Adrenal gland (tissue), 5 donors: ENCODE results near the gene HELT.

ENCODE experiments used
- CTCF ChIP-seq, 6 experiments: fragments of 450-650 bp in 4 of 6; fragments of 200-600 bp in 2 of 6; sonication (generic) in 1 of 6; IDR thresholded peaks; 1 replicate in 5 of 6; 2 replicates in 1 of 6; pipeline versions ENCODE4 v1.5.1 to v1.8.0; 2016 to 2021; ENCODE audit warnings: antibody characterized with exemption in 6 of 6, mild to moderate bottlenecking in 2 of 6, moderate library complexity in 1 of 6
- POLR2A ChIP-seq, 2 donors: fragments of 450-650 bp; IDR thresholded peaks; one replicate each; pipeline ENCODE4 v1.6.1; 2017; ENCODE audit warnings: antibody characterized with exemption in 2 of 2, mild to moderate bottlenecking in 2 of 2, moderate library complexity in 1 of 2
- donor health status: DM: no; HTN: no; CAD: no.

GRCh38 chr4:185011408-185011807, 6.9 kb upstream of the HELT start:
- peak in 4 of 6 experiments; percentile 9 to 30 (median 16) for TF ChIP-seq CTCF (IDR thresholded peaks at IDR 0.05)
- no peak for TF ChIP-seq POLR2A (IDR thresholded peaks at IDR 0.05)
